Endothelial cell of umbilical vein (primary cell): ENCODE measurements around the gene RAD51B. TPM values are rescaled to one million over a fixed set of nuclear protein-coding genes. Genes with fewer than 3 reads are reported as not detected.

Experiments
- BruUV-seq: library from RNA; stranded (reverse); fragments of 400-500 nt; replicated peaks from 2 replicates; lab custom pipeline; 2021; lab: Mats Ljungman, UMichigan
- CTCF ChIA-PET: fragments of 300-600, 350-600 bp; sonication (Branson Sonifier 250); formaldehyde crosslinking; loops from one replicate; lab custom pipeline; 2021; ENCODE audit warnings: antibody characterized with exemption, inconsistent platforms; lab: Charles Lee
- POLR2A ChIA-PET: fragments of 300-600, 350-600 bp; sonication (Branson Sonifier 250); formaldehyde crosslinking; loops from one replicate; lab custom pipeline; 2021; ENCODE audit warnings: antibody characterized with exemption, inconsistent platforms; lab: Charles Lee
- DNase-seq: peaks from one replicate; pipeline ENCODE4 v3.0.0-alpha.2; 2011; ENCODE audit warnings: low read depth, low spot score
- FAIRE-seq: peaks from 2 replicates; lab custom pipeline; 2011; peaks lifted over from hg19 to GRCh38; lab: Jason Lieb, UNC
- H2AFZ ChIP-seq: 2 replicates; pipeline ENCODE4 v1.6.0; 2012; ENCODE audit warnings: low read depth, low read length, control low read depth, inconsistent platforms
- H3K27ac ChIP-seq: 2 replicates; pipeline ENCODE4 v1.5.1; 2011; ENCODE audit warnings: low read depth, mild to moderate bottlenecking, control low read depth, low read length, moderate library complexity; ENCODE audit not compliant: insufficient read depth
- H3K27me3 ChIP-seq, 2 experiments: 2 replicates each; pipeline versions ENCODE4 v1.6.0 to v1.6.1; 2011; ENCODE audit warnings: low read length in 2 of 2, mixed read lengths in 1 of 2; ENCODE audit not compliant: control insufficient read depth in 2 of 2, insufficient read depth in 2 of 2
- H3K36me3 ChIP-seq, 2 experiments: 2 replicates in 1 of 2; 3 replicates in 1 of 2; pipeline ENCODE4 v1.5.1; 2011; ENCODE audit warnings: low read length in 2 of 2, mild to moderate bottlenecking in 1 of 2, moderate library complexity in 1 of 2; ENCODE audit not compliant: control insufficient read depth in 2 of 2, insufficient read depth in 2 of 2; ENCODE audit errors: extremely low read depth in 1 of 2
- H3K4me1 ChIP-seq: 3 replicates; pipeline ENCODE4 v1.5.1; 2011; ENCODE audit warnings: mild to moderate bottlenecking, low read length; ENCODE audit not compliant: control insufficient read depth, insufficient read depth; ENCODE audit errors: extremely low read depth
- H3K4me2 ChIP-seq: 2 replicates; pipeline ENCODE4 v1.6.1; 2011; ENCODE audit warnings: low read length, control low read depth, mixed read lengths; ENCODE audit not compliant: insufficient read depth
- H3K4me3 ChIP-seq, 3 experiments: fragments of 200-600 bp in 1 of 3; sonication (generic), shearing (Covaris generic) in 1 of 3; replicated peaks in 1 of 3; 2 replicates each; pipeline ENCODE4 v1.5.1; 2011 to 2016; ENCODE audit warnings: control low read depth in 3 of 3, low read length in 3 of 3, mild to moderate bottlenecking in 2 of 3, inconsistent platforms in 1 of 3, low read depth in 1 of 3, moderate library complexity in 1 of 3; ENCODE audit not compliant: insufficient read depth in 1 of 3
- H3K79me2 ChIP-seq: 2 replicates; pipeline ENCODE4 v1.6.0; 2012; ENCODE audit warnings: low read length, inconsistent platforms; ENCODE audit not compliant: control insufficient read depth, insufficient read depth
- H3K9ac ChIP-seq: replicated peaks from 2 replicates; pipeline ENCODE3; 2011; ENCODE audit warnings: low read length, control low read depth; ENCODE audit not compliant: insufficient read depth; ENCODE audit errors: extremely low read depth
- H3K9me1 ChIP-seq: replicated peaks from 3 replicates; pipeline ENCODE4 v1.6.0; 2011; ENCODE audit warnings: mild to moderate bottlenecking, low read length; ENCODE audit not compliant: control insufficient read depth, insufficient read depth; ENCODE audit errors: extremely low read depth
- H3K9me3 ChIP-seq: replicated peaks from 2 replicates; pipeline ENCODE4 v1.5.1; 2012; ENCODE audit warnings: low read length, inconsistent platforms; ENCODE audit not compliant: control insufficient read depth, insufficient read depth
- H4K20me1 ChIP-seq: replicated peaks from 2 replicates; pipeline ENCODE3; 2011; ENCODE audit warnings: mild to moderate bottlenecking, low read length; ENCODE audit not compliant: control insufficient read depth, insufficient read depth; ENCODE audit errors: extremely low read depth
- EZH2 ChIP-seq: IDR thresholded peaks from 2 replicates; pipeline ENCODE4 v1.6.1; 2012; ENCODE audit warnings: borderline replicate concordance, low read depth, mild to moderate bottlenecking, moderate library complexity, low read length, inconsistent platforms; ENCODE audit not compliant: severe bottlenecking
- FOS ChIP-seq: IDR thresholded peaks from 2 replicates; pipeline ENCODE4 v1.6.1; 2011; ENCODE audit warnings: mild to moderate bottlenecking, low read length, moderate library complexity, borderline replicate concordance; ENCODE audit not compliant: insufficient read depth
- GATA2 ChIP-seq: IDR thresholded peaks from 2 replicates; pipeline ENCODE4 v1.7.0; 2011; ENCODE audit warnings: low read depth, mild to moderate bottlenecking, moderate library complexity, mixed read lengths, low read length; ENCODE audit not compliant: insufficient read length, insufficient read depth
- POLR2A ChIP-seq: IDR thresholded peaks from 2 replicates; pipeline ENCODE4 v1.6.1; 2012; ENCODE audit warnings: low read depth, mild to moderate bottlenecking, control low read depth, low read length
- POLR2AphosphoS5 ChIP-seq: IDR thresholded peaks from 2 replicates; pipeline ENCODE4 v1.6.1; 2012; ENCODE audit warnings: low read depth, mild to moderate bottlenecking, control low read depth, low read length, moderate library complexity; ENCODE audit not compliant: insufficient read depth
- dilution Hi-C: fragments of 300-500 bp; cut with MboI; formaldehyde crosslinking; loops from one replicate; pipeline ENCODE4 v1.15.0; 2019; ENCODE audit warnings: low sequenced_read_pairs; ENCODE audit not compliant: extremely low pct_ligation_motif_present
- intact Hi-C: fragments of 100-400 bp; cut with micrococcal nuclease; formaldehyde crosslinking; loops from one replicate; pipeline ENCODE4 v1.10.0; 2022
- polyA plus RNA-seq, 4 experiments: library from polyadenylated mRNA; depleted of rRNA in 3 of 4; stranded (reverse) in 3 of 4; unstranded in 1 of 4; fragments of >200 nt; gene quantifications; 2 replicates each; pipeline versions ENCODE4 v1.2.1 to v1.2.3, GENCODE V29; 2011 to 2012; ENCODE audit warnings: missing spikeins in 1 of 4
- total RNA-seq: library from RNA; stranded (reverse); gene quantifications from 2 replicates; pipeline ENCODE4 v1.2.3, GENCODE V29; 2021
- TF ChIP-seq, protein P1 (sequence below): IDR thresholded peaks from 2 replicates; pipeline ENCODE4 v1.6.1; 2011; ENCODE audit not compliant: insufficient read depth, insufficient read length
- TF ChIP-seq, protein P2 (sequence below), 2 donors: IDR thresholded peaks; 1 replicate in 1 of 2; 2 replicates in 1 of 2; pipeline ENCODE4 v1.5.1; 2011; ENCODE audit warnings: low read length in 2 of 2, mild to moderate bottlenecking in 2 of 2, moderate library complexity in 2 of 2, control low read depth in 1 of 2, inconsistent platforms in 1 of 2, low read depth in 1 of 2; ENCODE audit not compliant: insufficient read depth in 1 of 2; ENCODE audit errors: extremely low read depth in 1 of 2

Gene RAD51B
- total and polyA plus RNA-seq, 2 donors (not counting 3 experiments of a cell fraction or from before 2014, with no cell fraction given) = 3.9 to 19.0 TPM

DNA sequence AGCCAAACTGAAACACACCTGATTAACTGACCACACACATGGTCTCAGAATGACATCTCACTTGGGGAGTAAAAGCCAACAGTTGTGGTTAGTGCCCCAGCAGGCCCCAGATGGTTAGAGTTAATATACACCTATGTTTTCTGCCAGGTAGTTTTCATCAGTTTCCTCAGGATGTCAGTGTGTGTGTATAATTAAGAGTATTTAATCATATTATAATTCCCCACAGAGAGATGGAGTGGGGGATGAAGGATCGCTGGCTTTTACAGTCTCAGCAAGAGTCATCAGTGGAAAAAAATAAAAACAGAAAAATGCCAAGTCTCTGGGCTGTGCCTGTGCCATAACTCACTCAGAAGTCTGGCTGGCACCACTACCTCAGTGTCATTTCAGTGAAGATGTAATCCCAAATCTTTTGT lies 560.8 kb downstream of the RAD51B start:
- ChIA-PET CTCF (interaction anchor here (1.5 kb wide), 1 partner anchor 13 kb away, joined by 3 read pairs; no protein-coding TSS in a partner anchor), POLR2A (no interaction called here)
- H3K4me2 ChIP-seq = no peak overlapping the region
- H3K79me2 ChIP-seq = no peaks in the 10 kb centered on the region
- H4K20me1 ChIP-seq = no peaks in the 10 kb centered on the region
- intact Hi-C loops = no loop called here
- no peaks in the 10 kb centered on the region for H3K9me3 ChIP-seq
- no peak overlapping the region for H3K27ac ChIP-seq
- H2AFZ ChIP-seq = no peak overlapping the region
- no TSS peak for BruUV-seq
- H3K9me1 ChIP-seq = no peaks in the 10 kb centered on the region
- H3K36me3 ChIP-seq = no peaks in the 10 kb centered on the region
- H3K9ac ChIP-seq = no peak overlapping the region
- no peaks in the 10 kb centered on the region for H3K27me3 ChIP-seq
- TF ChIP-seq, protein P1, sequence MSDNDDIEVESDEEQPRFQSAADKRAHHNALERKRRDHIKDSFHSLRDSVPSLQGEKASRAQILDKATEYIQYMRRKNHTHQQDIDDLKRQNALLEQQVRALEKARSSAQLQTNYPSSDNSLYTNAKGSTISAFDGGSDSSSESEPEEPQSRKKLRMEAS = no peak
- TF ChIP-seq POLR2AphosphoS5 = no peak
- TF ChIP-seq, protein P2, sequence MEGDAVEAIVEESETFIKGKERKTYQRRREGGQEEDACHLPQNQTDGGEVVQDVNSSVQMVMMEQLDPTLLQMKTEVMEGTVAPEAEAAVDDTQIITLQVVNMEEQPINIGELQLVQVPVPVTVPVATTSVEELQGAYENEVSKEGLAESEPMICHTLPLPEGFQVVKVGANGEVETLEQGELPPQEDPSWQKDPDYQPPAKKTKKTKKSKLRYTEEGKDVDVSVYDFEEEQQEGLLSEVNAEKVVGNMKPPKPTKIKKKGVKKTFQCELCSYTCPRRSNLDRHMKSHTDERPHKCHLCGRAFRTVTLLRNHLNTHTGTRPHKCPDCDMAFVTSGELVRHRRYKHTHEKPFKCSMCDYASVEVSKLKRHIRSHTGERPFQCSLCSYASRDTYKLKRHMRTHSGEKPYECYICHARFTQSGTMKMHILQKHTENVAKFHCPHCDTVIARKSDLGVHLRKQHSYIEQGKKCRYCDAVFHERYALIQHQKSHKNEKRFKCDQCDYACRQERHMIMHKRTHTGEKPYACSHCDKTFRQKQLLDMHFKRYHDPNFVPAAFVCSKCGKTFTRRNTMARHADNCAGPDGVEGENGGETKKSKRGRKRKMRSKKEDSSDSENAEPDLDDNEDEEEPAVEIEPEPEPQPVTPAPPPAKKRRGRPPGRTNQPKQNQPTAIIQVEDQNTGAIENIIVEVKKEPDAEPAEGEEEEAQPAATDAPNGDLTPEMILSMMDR (IDR thresholded peaks at IDR 0.05; ENCODE audit: extremely low read depth in 1 of 2, insufficient read depth in 1 of 2, low read depth in 1 of 2, low read length in 2 of 2) = no peak
- TF ChIP-seq FOS = no peak
- TF ChIP-seq EZH2 = no peak
- TF ChIP-seq POLR2A = no peak
- no peak for TF ChIP-seq GATA2
- peaks cover 12% of the 10 kb centered on the region for H3K4me1 ChIP-seq
- no peak for FAIRE-seq
- dilution Hi-C loops = no loop called here
- H3K4me3 ChIP-seq = no peak overlapping the region
- no peak for DNase-seq
